Urinary bladder (tissue), 4 donors: ENCODE measurements around the gene HTRA2. TPM values are rescaled to one million over a fixed set of nuclear protein-coding genes. Genes with fewer than 3 reads are reported as not detected.
"Not testable (repeated sequence)": the region's sequence is repeated elsewhere in the genome, so short reads cannot be mapped to it uniquely, and the experiment has no call there.

Source experiments
- DNase-seq: peaks from one replicate; pipeline ENCODE4 v3.0.0-alpha.2; 2015; ENCODE audit errors: extremely low spot score
- H3K27ac ChIP-seq: one replicate; pipeline ENCODE4 v1.5.1; 2013; ENCODE audit warnings: low read depth, mild to moderate bottlenecking, moderate library complexity
- H3K36me3 ChIP-seq: one replicate; pipeline ENCODE4 v1.6.1; 2013; ENCODE audit warnings: mild to moderate bottlenecking, moderate library complexity; ENCODE audit not compliant: insufficient read depth
- H3K4me1 ChIP-seq: one replicate; pipeline ENCODE4 v1.6.1; 2013; ENCODE audit warnings: mild to moderate bottlenecking, moderate library complexity; ENCODE audit not compliant: insufficient read depth
- H3K4me3 ChIP-seq: one replicate; pipeline ENCODE4 v1.5.1; 2013; ENCODE audit warnings: low read depth, low read length
- WGBS: extraction: QIAGEN DNeasy Blood & Tissue Kit; methylation state at CpG from one replicate; pipeline ENCODE4 v1.1.7; 2013; 5-methylcytosine and 5-hydroxymethylcytosine counted together
- polyA plus RNA-seq: library from polyadenylated mRNA; stranded (reverse); fragments of 200-250 nt; gene quantifications from one replicate; pipeline ENCODE4 v1.2.3, GENCODE V29; 2013
- total RNA-seq: library from RNA; depleted of rRNA; stranded (reverse); fragments of >200 nt; gene quantifications from one replicate; pipeline ENCODE4 v1.2.3, GENCODE V29; 2014
- donor health status: healthy with polysubstance abuse.
- donor health status: healthy.

HTRA2 gene
- total and polyA plus RNA-seq, 2 donors: 25.1 to 37.3 TPM

- DNase-seq: no peak
- Histone ChIP-seq H3K36me3 (no peaks in the 10 kb centered on the region), H3K4me3 (no peak overlapping the region), H3K4me1 (no peaks in the 10 kb centered on the region), H3K27ac (no peak overlapping the region)
- 77% methylated on average over 21 of the region's 21 CpGs for WGBS
These were observed 22.5 kb downstream of the HTRA2 start for GRCh38 chr2:74551942-74552913.

DNA sequence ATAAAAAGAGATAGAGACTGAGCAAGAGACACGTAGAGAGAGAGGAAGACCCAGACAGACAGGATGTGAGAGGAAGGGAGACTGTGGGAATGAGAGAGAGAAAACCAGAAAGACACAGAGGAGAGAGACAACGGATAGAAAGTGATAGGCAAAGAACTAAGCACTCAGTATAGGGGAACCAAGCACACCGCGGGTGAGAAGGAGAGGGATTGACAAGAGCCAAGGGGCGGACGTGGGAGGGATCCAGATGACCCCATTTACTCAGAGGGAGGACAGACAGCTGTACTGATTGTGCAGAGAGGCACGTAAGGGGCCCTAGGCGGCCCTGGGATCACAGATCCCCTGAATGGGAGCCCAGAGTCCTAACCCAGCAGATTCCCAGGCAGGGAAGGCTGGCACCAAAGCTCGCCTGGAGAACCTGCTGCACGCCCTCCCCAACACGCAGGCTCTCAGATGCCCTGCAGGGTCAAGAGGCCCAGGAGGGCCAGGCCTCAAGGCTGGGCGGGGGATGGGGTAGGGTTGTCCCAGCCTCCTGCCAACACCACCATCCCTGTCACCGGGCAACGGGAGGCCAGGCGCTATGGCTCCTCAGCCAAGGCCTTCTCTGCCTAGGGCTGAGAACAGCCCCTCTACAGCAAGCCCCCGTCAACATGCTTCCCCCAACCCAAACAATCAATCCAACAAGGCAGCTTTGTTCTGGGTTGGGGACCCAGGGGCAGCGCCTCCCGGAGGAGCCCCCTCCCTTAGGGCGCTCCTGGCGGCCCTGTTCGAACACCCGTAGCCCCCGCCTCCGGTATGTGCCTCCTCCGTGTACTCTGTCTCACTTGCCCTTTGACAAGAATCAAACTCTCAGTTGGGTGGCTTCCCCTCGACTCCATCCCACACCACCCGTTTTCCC is 23.4 kb downstream of the HTRA2 start:
- Histone ChIP-seq H3K36me3 (no peaks in the 10 kb centered on the region), H3K27ac (no peak overlapping the region), H3K4me3 (peak overlapping the region; percentile 64), H3K4me1 (no peaks in the 10 kb centered on the region)
- DNase-seq: no peak
- 30% methylated on average over 27 of the region's 27 CpGs for WGBS

- WGBS: under 1% methylated on average over 73 of the region's 73 CpGs
These were observed 24.4 kb downstream of the HTRA2 start, which contains the start of the genes DOK1 and LOXL3 for GRCh38 chr2:74553892-74554819. DOK1 (plus strand) TSS chr2:74554720; CDS start chr2:74554755, 35 bp downstream. LOXL3 (minus strand) TSS chr2:74553942; CDS start chr2:74552634, 1,308 bp downstream.

GRCh38 chr2:74554820-74555531 is 25.2 kb downstream of the HTRA2 start:
- DNase-seq: no peak
- Histone ChIP-seq H3K27ac (no peak overlapping the region), H3K4me3 (peak overlapping the region; percentile 64), H3K4me1 (no peaks in the 10 kb centered on the region), H3K36me3 (no peaks in the 10 kb centered on the region)
- 5% methylated on average over 58 of the region's 58 CpGs for WGBS

More at GRCh38 chr2:74553892-74554819, 24.4 kb downstream of the HTRA2 start, which contains the start of the genes DOK1 and LOXL3:
- no peaks in the 10 kb centered on the region for H3K4me1 ChIP-seq
- peak; percentile 81 for DNase-seq
- peak within 1 kb of the TSS; percentile 76 for H3K27ac ChIP-seq
- no peaks in the 10 kb centered on the region for H3K36me3 ChIP-seq
- peak within 1 kb of the TSS; percentile 64 for H3K4me3 ChIP-seq

DNA sequence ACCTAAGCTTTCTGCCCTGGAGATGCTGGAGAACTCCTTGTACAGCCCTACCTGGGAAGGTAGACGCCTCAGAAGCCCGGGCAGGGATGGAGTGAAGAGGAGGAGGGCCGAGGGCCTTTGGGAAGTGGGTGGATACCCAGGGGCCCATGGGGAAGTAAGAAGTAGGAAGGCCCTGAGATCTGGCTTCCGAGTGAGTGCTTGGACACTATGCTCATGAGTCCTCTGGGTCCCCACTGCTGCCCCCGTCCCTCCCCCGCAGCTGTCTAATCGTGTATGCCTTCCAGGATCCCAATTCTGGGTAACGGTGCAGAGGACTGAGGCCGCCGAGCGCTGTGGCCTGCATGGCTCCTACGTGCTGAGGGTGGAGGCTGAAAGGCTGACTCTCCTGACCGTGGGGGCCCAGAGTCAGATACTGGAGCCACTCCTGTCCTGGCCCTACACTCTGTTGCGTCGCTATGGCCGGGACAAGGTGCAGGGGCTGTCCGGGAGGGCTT is 25.9 kb downstream of the HTRA2 start:
- DNase-seq: no peak
- Histone ChIP-seq H3K4me1 (no peaks in the 10 kb centered on the region), H3K27ac (no peak overlapping the region), H3K4me3 (peak overlapping the region; percentile 64), H3K36me3 (no peaks in the 10 kb centered on the region)
- 73% methylated on average over 17 of the region's 17 CpGs for WGBS

DNA sequence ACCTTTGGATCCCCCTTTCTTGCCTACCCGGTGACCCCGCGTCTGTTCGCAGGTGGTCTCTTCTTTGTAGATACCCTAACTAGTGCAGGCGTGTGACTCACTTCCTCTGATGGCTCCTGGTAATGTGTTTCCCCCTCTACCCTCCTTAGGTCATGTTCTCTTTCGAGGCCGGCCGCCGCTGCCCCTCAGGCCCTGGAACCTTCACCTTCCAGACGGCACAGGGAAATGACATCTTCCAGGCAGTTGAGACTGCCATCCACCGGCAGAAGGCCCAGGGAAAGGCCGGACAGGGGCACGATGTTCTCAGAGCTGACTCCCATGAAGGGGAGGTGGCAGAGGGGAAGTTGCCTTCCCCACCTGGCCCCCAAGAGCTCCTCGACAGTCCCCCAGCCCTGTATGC is 26.4 kb downstream of the HTRA2 start:
- H3K36me3 ChIP-seq: no peaks in the 10 kb centered on the region
- no peak for DNase-seq
- no peaks in the 10 kb centered on the region for H3K4me1 ChIP-seq
- H3K27ac ChIP-seq: no peak overlapping the region
- 78% methylated on average over 14 of the region's 14 CpGs for WGBS
- no peak overlapping the region for H3K4me3 ChIP-seq

GRCh38 chr2:74556831-74557370 is 27.2 kb downstream of the HTRA2 start:
- Histone ChIP-seq H3K36me3 (no peaks in the 10 kb centered on the region), H3K4me3 (no peak overlapping the region), H3K27ac (no peak overlapping the region), H3K4me1 (no peaks in the 10 kb centered on the region)
- 90% methylated on average over 6 of the region's 6 CpGs for WGBS
- no peak for DNase-seq

GRCh38 chr2:74558284-74559230 is 28.8 kb downstream of the HTRA2 start:
- H3K4me1 ChIP-seq: no peaks in the 10 kb centered on the region
- H3K36me3 ChIP-seq: no peaks in the 10 kb centered on the region
- DNase-seq: no peak
- H3K4me3 ChIP-seq: no peak overlapping the region
- no peak overlapping the region for H3K27ac ChIP-seq
- 67% methylated on average over 7 of the region's 7 CpGs for WGBS

DNA sequence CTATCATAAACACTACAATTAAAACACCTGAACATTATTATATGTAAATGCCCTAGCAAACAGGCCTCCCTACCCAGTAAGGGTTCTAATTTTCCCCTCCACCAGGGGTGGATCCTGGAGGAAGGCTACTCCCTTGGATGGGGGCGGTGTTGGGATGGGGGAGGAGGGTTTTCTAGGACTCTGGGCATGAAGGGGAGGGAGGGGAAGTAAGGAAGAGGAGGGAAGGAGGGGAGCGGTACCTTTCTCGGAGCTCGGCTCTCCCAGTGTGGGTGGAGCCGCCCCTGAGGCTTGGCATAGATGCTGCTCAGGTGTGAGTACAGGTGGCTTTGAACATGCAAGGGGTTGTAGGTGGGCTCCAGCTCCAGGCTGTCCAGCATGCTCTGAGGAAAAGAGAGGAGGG is 30.2 kb downstream of the HTRA2 start:
- 27% methylated on average over 5 of the region's 5 CpGs for WGBS
- no peak overlapping the region for H3K27ac ChIP-seq
- no peaks in the 10 kb centered on the region for H3K36me3 ChIP-seq
- H3K4me3 ChIP-seq: no peak overlapping the region
- H3K4me1 ChIP-seq: no peaks in the 10 kb centered on the region
- DNase-seq: no peak

GRCh38 chr2:74560591-74560990 is 30.9 kb downstream of the HTRA2 start:
- DNase-seq: no peak
- H3K27ac ChIP-seq: no peak overlapping the region
- H3K36me3 ChIP-seq: no peaks in the 10 kb centered on the region
- no peak overlapping the region for H3K4me3 ChIP-seq
- no peaks in the 10 kb centered on the region for H3K4me1 ChIP-seq
- 49% methylated on average over 6 of the region's 6 CpGs for WGBS

GRCh38 chr2:74561022-74561421 is 31.3 kb downstream of the HTRA2 start:
- 97% methylated on average over 1 of the region's 1 CpG for WGBS
- not testable (repeated sequence) for H3K4me3 ChIP-seq, H3K4me1 ChIP-seq, H3K27ac ChIP-seq, H3K36me3 ChIP-seq, DNase-seq
